ENCODE data around the gene CXCL6.

CXCL6 gene

GRCh38 chr4:73843369-73843768, 6.9 kb downstream of the CXCL6 start:
- no peak for DNase-seq

- no peak for DNase-seq
Measured at GRCh38 chr4:73844345-73844744, 7.9 kb downstream of the CXCL6 start.

GRCh38 chr4:73844806-73845205, 8.3 kb downstream of the CXCL6 start:
- DNase-seq, result no peak

GRCh38 chr4:73847526-73848182, 11.2 kb downstream of the CXCL6 start:
- DNase-seq, result no peak

GRCh38 chr4:73848183-73848777, 11.8 kb downstream of the CXCL6 start:
- DNase-seq, result no peak

GRCh38 chr4:73850261-73850970, 13.9 kb downstream of the CXCL6 start:
- DNase-seq, result no peak

GRCh38 chr4:73851293-73851692, 14.8 kb downstream of the CXCL6 start:
- DNase-seq, result no peak

GRCh38 chr4:73852771-73853170, 16.3 kb downstream of the CXCL6 start:
- DNase-seq, result no peak

- DNase-seq, result no peak
Measured at GRCh38 chr4:73853246-73853704, 16.8 kb downstream of the CXCL6 start, which contains the start of gene PF4V1. PF4V1 (plus strand) TSS chr4:73853296; CDS start chr4:73853363, 67 bp downstream.

- no peak for DNase-seq
Measured at GRCh38 chr4:73853718-73854473, 17.4 kb downstream of the CXCL6 start.

GRCh38 chr4:73855406-73855805, 18.9 kb downstream of the CXCL6 start:
- no peak for DNase-seq

- DNase-seq, result no peak
Measured at GRCh38 chr4:73856518-73856917, 20.0 kb downstream of the CXCL6 start.

GRCh38 chr4:73859614-73860088, 23.2 kb downstream of the CXCL6 start:
- DNase-seq, result no peak

GRCh38 chr4:73860181-73860580, 23.7 kb downstream of the CXCL6 start:
- no peak for DNase-seq

GRCh38 chr4:73860917-73861316, 24.4 kb downstream of the CXCL6 start:
- no peak for DNase-seq

GRCh38 chr4:73862322-73862721, 25.8 kb downstream of the CXCL6 start:
- no peak for DNase-seq

- DNase-seq, result no peak
Measured at GRCh38 chr4:73864365-73864764, 27.9 kb downstream of the CXCL6 start.

GRCh38 chr4:73864961-73865360, 28.5 kb downstream of the CXCL6 start:
- DNase-seq, result no peak

GRCh38 chr4:73865431-73866096, 29.1 kb downstream of the CXCL6 start:
- no peak for DNase-seq

GRCh38 chr4:73866246-73866645, 29.8 kb downstream of the CXCL6 start:
- DNase-seq, result no peak

GRCh38 chr4:73867783-73868182, 31.3 kb downstream of the CXCL6 start:
- no peak for DNase-seq

Measured in effector CD8-positive, alpha-beta T cell (primary cell).